AG10803 (cell line): ENCODE data around the gene DNAAF3.

ENCODE experiments used
- DNase-seq: peaks from one replicate; pipeline ENCODE4 v3.0.0; 2010; ENCODE audit warnings: low read depth
- H3K4me3 ChIP-seq: 2 replicates; pipeline ENCODE4 v1.5.1; 2011; ENCODE audit warnings: mild to moderate bottlenecking, low read length, control low read depth
- TF ChIP-seq, protein P1 (sequence below): conservative IDR thresholded peaks from 2 replicates; pipeline ENCODE4 v1.5.1; 2011; ENCODE audit warnings: mild to moderate bottlenecking, low read length, control low read depth, inconsistent platforms

The DNAAF3 gene

DNA sequence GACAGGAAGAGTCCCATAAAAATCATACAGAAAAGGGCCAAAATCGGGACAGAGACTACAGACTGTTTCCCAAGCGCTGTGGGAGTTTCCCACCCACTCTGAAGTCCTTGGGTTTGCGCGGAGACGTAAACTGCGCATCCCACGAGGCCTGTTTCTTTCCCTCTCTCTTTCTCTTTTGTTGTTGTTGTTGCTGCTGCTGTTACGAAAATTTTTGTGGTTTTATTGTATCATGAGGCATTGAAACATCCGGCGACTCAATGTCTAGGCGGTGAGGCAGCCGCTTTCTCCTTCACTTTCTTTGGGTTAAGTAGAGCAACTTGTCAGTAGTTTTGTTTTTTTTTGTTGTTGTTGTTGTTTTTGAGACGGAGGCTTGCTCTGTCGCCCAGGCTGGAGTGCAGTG, 47.4 kb downstream of the DNAAF3 start:
- no peak overlapping the region for H3K4me3 ChIP-seq
- no peak for DNase-seq
- TF ChIP-seq, protein P1, sequence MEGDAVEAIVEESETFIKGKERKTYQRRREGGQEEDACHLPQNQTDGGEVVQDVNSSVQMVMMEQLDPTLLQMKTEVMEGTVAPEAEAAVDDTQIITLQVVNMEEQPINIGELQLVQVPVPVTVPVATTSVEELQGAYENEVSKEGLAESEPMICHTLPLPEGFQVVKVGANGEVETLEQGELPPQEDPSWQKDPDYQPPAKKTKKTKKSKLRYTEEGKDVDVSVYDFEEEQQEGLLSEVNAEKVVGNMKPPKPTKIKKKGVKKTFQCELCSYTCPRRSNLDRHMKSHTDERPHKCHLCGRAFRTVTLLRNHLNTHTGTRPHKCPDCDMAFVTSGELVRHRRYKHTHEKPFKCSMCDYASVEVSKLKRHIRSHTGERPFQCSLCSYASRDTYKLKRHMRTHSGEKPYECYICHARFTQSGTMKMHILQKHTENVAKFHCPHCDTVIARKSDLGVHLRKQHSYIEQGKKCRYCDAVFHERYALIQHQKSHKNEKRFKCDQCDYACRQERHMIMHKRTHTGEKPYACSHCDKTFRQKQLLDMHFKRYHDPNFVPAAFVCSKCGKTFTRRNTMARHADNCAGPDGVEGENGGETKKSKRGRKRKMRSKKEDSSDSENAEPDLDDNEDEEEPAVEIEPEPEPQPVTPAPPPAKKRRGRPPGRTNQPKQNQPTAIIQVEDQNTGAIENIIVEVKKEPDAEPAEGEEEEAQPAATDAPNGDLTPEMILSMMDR, result no peak

DNA sequence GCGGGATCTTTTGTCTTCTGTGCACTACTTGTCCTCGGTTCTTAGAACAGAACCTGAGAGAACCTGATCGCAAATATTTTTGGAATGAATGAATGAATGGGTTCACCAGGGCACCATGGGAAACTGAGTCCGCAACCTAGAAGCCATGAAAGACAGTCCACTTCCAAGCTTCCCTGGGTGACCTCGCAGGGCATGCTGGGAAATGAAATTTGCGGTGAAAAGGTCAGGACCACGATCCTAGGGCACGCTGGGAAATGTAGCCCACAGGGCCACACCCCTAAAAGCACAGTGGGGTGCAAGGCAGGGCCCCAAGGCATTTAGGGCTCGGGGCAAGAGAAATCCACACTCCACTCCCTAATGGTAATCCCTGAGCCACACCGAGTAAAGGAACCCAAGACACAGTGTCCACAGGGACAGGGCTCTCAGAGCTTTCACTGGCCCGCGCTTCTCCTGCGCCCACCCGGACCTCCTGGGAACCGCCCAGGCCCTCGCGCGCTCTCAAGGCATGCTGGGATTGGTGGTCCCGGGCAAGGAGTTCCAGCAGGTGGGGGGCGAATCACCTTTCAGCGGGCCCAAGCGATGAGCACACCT, 47.9 kb downstream of the DNAAF3 start:
- H3K4me3 ChIP-seq, result peak overlapping the region; percentile 73
- peak; percentile 30 for DNase-seq
- TF ChIP-seq, protein P1, result no peak

GRCh38 chr19:55117663-55118391, 48.6 kb downstream of the DNAAF3 start:
- TF ChIP-seq, protein P1, result 0 out of 2 replicates have a peak, but pooled peaks have one; percentile 3
- DNase-seq, result peak; percentile 99
- H3K4me3 ChIP-seq, result peak overlapping the region; percentile 73

GRCh38 chr19:55116859-55117662, 49.4 kb downstream of the DNAAF3 start, which contains the start of gene PPP1R12C:
TSS of gene PPP1R12C (minus strand) at chr19:55117637. CDS start at chr19:55117543, 94 bp downstream.
- no peak for DNase-seq
- peak within 1 kb of the TSS; percentile 95 for H3K4me3 ChIP-seq
- TF ChIP-seq, protein P1, result no peak

GRCh38 chr19:55116232-55116858, 50.1 kb downstream of the DNAAF3 start:
- peak overlapping the region; percentile 95 for H3K4me3 ChIP-seq
- TF ChIP-seq, protein P1, result peak; percentile 14
- peak; percentile 65 for DNase-seq

GRCh38 chr19:55115446-55116065, 50.9 kb downstream of the DNAAF3 start:
- peak overlapping the region; percentile 95 for H3K4me3 ChIP-seq
- TF ChIP-seq, protein P1, result no peak
- no peak for DNase-seq
